ENCODE measurements around the gene ADAMTSL4. TPM values are rescaled to one million over a fixed set of nuclear protein-coding genes. Genes with fewer than 3 reads are reported as not detected.

Gene ADAMTSL4
- total RNA-seq, 1 donor from 2014 or later = 0.44 TPM

DNA sequence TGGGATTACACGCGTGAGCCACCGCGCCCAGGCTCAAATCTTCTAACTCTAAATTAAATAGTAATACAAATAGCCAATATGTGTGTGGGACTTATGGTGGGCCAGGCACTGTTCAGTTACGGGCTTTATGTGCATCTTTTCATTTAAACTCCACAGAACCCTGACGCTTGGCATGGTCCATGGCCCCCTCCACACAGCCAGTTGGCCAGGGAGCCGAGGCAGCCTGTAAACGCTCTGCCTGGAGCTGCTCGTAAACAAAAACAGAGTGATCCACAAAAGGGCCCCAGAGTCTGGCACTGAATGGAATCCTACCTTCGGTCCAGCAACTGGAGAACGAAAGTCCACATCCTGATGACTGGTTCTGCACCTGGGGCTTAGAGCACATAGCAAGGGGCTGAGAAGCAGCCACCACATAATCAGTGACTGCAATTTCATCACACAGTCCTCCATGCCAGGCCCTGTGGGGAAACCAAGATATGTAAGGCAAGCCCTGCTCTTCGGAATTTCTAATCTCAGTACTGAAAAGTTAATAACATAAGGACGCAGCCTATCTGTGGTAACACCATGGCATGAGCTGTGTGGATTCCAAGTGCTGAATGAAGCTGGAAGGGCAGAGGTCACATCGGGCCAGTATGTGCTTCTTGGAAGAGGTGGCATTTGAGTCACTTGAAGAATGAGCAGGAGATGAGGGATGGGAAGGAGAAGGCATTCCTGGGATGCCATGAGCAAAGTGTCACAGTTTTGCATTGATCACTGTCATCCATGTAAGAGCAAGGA, 13.5 kb upstream of the ADAMTSL4 start:
- Mint-ChIP-seq H3K4me3 (no peak overlapping the region), H3K27ac (ENCODE audit: unreplicated experiment) (no peak overlapping the region), H3K36me3 (ENCODE audit: low read depth) (no peaks in the 10 kb centered on the region), H3K9me3 (no peaks in the 10 kb centered on the region), H3K27me3 (ENCODE audit: low read depth) (no peaks in the 10 kb centered on the region), H3K4me1 (peaks cover 25% of the 10 kb centered on the region)
- DNase-seq (ENCODE audit: low read depth, low spot score) = no peak
- TF ChIP-seq, protein P1, sequence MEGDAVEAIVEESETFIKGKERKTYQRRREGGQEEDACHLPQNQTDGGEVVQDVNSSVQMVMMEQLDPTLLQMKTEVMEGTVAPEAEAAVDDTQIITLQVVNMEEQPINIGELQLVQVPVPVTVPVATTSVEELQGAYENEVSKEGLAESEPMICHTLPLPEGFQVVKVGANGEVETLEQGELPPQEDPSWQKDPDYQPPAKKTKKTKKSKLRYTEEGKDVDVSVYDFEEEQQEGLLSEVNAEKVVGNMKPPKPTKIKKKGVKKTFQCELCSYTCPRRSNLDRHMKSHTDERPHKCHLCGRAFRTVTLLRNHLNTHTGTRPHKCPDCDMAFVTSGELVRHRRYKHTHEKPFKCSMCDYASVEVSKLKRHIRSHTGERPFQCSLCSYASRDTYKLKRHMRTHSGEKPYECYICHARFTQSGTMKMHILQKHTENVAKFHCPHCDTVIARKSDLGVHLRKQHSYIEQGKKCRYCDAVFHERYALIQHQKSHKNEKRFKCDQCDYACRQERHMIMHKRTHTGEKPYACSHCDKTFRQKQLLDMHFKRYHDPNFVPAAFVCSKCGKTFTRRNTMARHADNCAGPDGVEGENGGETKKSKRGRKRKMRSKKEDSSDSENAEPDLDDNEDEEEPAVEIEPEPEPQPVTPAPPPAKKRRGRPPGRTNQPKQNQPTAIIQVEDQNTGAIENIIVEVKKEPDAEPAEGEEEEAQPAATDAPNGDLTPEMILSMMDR (conservative IDR thresholded peaks at IDR 0.05) = no peak

DNA sequence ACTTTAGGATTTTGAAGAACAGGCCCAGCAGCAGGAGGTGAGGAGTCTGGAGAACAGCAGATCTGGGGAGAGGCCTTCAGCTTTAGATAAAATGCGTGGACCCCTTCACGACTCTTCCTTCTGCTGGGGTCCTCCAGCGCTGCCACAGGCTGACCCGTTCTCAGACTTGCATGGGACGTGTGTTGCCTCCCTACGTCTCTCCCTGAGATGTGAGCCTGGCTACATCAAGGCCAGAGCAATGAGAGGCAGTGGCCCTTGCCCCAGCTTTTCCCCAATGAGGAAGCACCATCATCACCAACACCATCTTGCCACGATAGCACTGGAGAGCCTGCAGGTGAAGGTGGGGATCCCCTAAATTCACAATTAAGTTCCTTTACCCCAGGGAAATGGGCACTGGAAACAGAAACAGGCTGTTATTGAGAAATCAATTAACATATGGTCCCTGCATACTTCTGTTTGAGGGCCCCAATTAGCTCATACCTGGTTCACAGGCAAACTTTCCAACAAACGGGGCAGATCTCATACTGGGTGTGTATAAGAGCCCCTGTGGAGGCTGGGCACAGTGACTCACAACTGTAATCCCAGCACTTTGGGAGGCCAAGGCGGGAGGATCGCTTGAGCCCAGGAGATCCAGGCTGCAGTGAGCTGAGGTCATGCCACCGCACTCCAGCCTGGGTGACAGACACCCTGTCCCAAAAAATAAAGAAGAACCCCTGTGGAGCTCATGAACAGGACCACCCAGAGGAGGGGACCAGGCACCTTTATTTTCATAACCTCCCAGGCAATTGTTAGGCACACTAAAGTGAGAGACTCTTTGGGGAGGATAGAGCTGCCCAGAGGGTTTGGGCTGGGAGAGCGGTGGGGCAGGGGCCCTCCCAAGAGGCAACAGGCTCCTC, 12.1 kb upstream of the ADAMTSL4 start:
- Mint-ChIP-seq H3K4me3 (no peak overlapping the region), H3K27me3 (ENCODE audit: low read depth) (no peaks in the 10 kb centered on the region), H3K27ac (ENCODE audit: unreplicated experiment) (no peak overlapping the region), H3K9me3 (no peaks in the 10 kb centered on the region), H3K4me1 (peaks cover 20% of the 10 kb centered on the region), H3K36me3 (ENCODE audit: low read depth) (no peaks in the 10 kb centered on the region)
- TF ChIP-seq, protein P1 (conservative IDR thresholded peaks at IDR 0.05) = no peak
- DNase-seq (ENCODE audit: low read depth, low spot score) = no peak

DNA sequence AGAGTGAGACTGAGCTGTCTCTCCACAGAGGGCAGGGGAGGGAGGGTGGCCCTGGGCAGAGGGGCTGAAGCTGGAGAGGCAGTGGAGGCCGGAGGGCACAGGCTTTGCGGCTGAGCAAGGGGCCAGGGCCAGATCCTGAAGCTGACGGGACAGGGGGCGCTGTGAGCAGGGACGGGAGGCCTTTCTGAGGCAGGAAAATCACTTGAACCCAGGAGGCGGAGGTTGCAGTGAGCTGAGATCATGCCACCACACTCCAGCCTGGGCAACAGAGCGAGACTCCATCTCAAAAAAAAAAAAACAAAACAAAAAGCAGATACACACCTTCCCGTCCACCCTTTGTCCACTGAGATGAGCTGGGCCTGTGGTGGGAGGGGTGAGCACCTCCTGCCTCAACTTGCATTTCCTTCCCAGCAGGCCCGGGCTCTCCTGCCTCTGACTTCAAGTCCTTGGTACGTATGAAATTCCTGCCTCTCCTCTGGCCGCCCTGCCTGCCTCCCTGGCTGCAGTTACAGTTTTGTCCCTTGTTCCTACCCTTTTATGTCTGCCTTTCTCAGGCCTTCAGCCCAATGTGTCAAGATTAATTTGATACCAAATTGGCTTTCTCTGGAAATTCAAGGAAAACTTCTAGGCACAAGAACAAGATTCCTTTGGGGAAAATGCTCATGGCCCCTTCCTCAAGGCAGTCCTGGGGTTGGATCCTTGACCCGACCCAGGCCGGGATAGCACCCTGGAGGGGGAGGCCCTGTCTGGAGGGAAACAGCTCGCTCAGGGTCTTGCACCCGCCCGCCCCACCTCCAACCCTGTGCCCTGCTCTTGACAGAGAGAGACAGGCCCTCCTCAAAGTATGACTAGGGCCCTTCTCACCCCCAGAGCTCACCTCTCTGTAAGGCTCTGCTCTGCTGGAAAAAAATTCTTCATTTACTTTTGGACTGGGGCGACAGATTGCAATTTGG, 11.2 kb upstream of the ADAMTSL4 start:
- TF ChIP-seq, protein P1 (conservative IDR thresholded peaks at IDR 0.05) = peak; percentile 14
- no peak overlapping the region for H3K27ac Mint-ChIP-seq (ENCODE audit: unreplicated experiment)
- no peaks in the 10 kb centered on the region for H3K27me3 Mint-ChIP-seq (ENCODE audit: low read depth)
- no peaks in the 10 kb centered on the region for H3K36me3 Mint-ChIP-seq (ENCODE audit: low read depth)
- H3K4me1 Mint-ChIP-seq = peaks cover 12% of the 10 kb centered on the region
- H3K4me3 Mint-ChIP-seq = no peak overlapping the region
- DNase-seq (ENCODE audit: low read depth, low spot score) = no peak
- no peaks in the 10 kb centered on the region for H3K9me3 Mint-ChIP-seq

DNA sequence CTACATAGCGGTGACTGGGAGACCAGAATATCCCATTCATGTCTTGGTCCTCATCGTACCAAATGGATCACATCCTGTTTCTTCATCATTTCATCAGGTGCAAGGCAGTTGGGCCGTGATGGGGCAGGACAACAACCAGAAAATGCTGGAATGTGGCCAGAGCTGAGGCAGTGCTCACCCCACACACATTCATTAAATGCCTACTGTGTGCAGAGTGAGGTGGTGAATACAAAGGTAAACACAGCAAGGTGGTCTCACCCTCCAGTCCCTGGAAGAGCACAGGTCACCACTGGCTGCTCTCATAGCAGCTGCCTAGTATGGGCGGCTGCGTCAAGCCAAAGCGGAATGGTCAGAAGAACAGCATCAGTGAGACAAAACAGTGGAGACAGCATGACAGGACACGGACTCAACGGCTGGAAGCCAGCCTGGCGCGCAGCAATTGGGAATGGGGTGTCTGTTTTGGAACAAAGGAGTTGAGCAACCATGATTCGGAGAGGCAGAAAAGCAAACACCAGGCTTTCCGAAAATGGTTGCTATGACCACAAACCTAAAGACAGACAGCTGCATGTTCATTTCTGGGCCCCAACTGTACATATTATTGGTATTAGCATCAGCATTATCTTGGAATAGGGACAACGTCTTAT, 5.6 kb upstream of the ADAMTSL4 start:
- TF ChIP-seq, protein P1 (conservative IDR thresholded peaks at IDR 0.05) = no peak
- Mint-ChIP-seq H3K9me3 (no peaks in the 10 kb centered on the region), H3K27ac (ENCODE audit: unreplicated experiment) (no peak overlapping the region), H3K27me3 (ENCODE audit: low read depth) (peaks cover 11% of the 10 kb centered on the region), H3K36me3 (ENCODE audit: low read depth) (no peaks in the 10 kb centered on the region), H3K4me1 (peaks cover 10% of the 10 kb centered on the region), H3K4me3 (no peak overlapping the region)
- DNase-seq (ENCODE audit: low read depth, low spot score) = no peak
